OCI-LY3 (cell line): ENCODE data around the gene SHMT1.
"Not testable (repeated sequence)": the region's sequence is repeated elsewhere in the genome, so short reads cannot be mapped to it uniquely, and the experiment has no call there.

Experiments used
- H2AFZ ChIP-seq: fragments of 200-600, 300-600 bp; shearing (Covaris generic); 2 replicates; pipeline ENCODE4 v1.6.0; 2014; ENCODE audit warnings: antibody characterized with exemption, low read depth, low read length
- H3K27ac ChIP-seq: fragments of 200-600, 300-600 bp; sonication (generic); 2 replicates; pipeline ENCODE4 v1.5.1; 2014; ENCODE audit warnings: mild to moderate bottlenecking, low read length, moderate library complexity, mixed read lengths
- H3K27me3 ChIP-seq: fragments of 200-600, 300-600 bp; sonication (generic); 2 replicates; pipeline ENCODE4 v1.6.1; 2014; ENCODE audit warnings: low read depth, low read length, mixed read lengths
- H3K36me3 ChIP-seq: fragments of 200-600, 300-600 bp; sonication (generic); replicated peaks from 2 replicates; pipeline ENCODE3; 2014; ENCODE audit warnings: low read depth, low read length, mixed read lengths
- H3K4me1 ChIP-seq: fragments of 300-600, 200-600 bp; sonication (generic); 2 replicates; pipeline ENCODE4 v1.6.1; 2014; ENCODE audit warnings: low read length, mixed read lengths
- H3K4me2 ChIP-seq: fragments of 200-600, 300-600 bp; sonication (generic); 2 replicates; pipeline ENCODE4 v1.6.1; 2014; ENCODE audit warnings: low read length, mixed read lengths
- H3K4me3 ChIP-seq: fragments of 300-600, 200-600 bp; sonication (generic); 2 replicates; pipeline ENCODE4 v1.5.1; 2014; ENCODE audit warnings: antibody characterized with exemption, mild to moderate bottlenecking, low read length, moderate library complexity
- H3K79me2 ChIP-seq: fragments of 300-600, 200-600 bp; shearing (Covaris generic); 2 replicates; pipeline ENCODE4 v1.6.1; 2014; ENCODE audit warnings: mild to moderate bottlenecking, low read length, mixed read lengths
- H3K9ac ChIP-seq: fragments of 300-600, 200-600 bp; shearing (Covaris generic); 2 replicates; pipeline ENCODE4 v1.6.0; 2014; ENCODE audit warnings: mild to moderate bottlenecking, low read length, moderate library complexity
- H3K9me3 ChIP-seq: fragments of 200-600, 300-600 bp; shearing (Covaris generic); 2 replicates; pipeline ENCODE4 v1.6.1; 2014; ENCODE audit warnings: low read length, mixed read lengths; ENCODE audit not compliant: insufficient read depth
- H4K20me1 ChIP-seq: fragments of 200-600, 300-600 bp; sonication (generic); 2 replicates; pipeline ENCODE4 v1.6.1; 2016; ENCODE audit warnings: low read length, mixed read lengths; ENCODE audit not compliant: insufficient read depth
- EZH2phosphoT487 ChIP-seq: fragments of 200-600 bp; shearing (Covaris generic); IDR thresholded peaks from 2 replicates; pipeline ENCODE4 v1.6.1; 2018; ENCODE audit warnings: antibody characterized with exemption, mixed run types, low read depth
- TF ChIP-seq, protein P1 (sequence below): fragments of 200-600, 300-600 bp; sonication (generic); IDR thresholded peaks from 2 replicates; pipeline ENCODE4 v1.5.1; 2014; ENCODE audit warnings: antibody characterized with exemption, low read length, low read depth

SHMT1 gene

DNA sequence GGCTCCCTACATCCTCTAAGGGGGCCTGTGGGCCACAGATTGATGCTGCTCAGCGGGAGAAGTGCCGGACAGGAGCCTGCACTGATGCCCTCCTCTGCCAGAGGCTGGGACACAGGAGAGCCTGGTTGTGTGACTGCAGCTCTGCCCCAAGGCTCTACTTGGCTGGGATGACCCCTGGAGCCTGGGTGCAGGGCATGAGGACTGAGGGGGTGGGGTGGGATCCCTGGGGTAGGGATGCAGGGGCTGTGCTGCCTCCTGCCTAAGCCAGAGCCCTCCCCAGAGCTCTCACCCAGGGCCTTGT is 14.8 kb upstream of the SHMT1 start:
- no peaks in the 10 kb centered on the region for H3K27me3 ChIP-seq
- no peaks in the 10 kb centered on the region for H3K9me3 ChIP-seq
- H2AFZ ChIP-seq = no peak overlapping the region
- no peak overlapping the region for H3K9ac ChIP-seq
- no peaks in the 10 kb centered on the region for H3K36me3 ChIP-seq
- H3K4me1 ChIP-seq = no peaks in the 10 kb centered on the region
- no peak overlapping the region for H3K4me2 ChIP-seq
- H4K20me1 ChIP-seq = no peaks in the 10 kb centered on the region
- H3K4me3 ChIP-seq = no peak overlapping the region
- H3K27ac ChIP-seq = no peak overlapping the region
- H3K79me2 ChIP-seq = no peaks in the 10 kb centered on the region
- TF ChIP-seq EZH2phosphoT487 = no peak
- TF ChIP-seq, protein P1, sequence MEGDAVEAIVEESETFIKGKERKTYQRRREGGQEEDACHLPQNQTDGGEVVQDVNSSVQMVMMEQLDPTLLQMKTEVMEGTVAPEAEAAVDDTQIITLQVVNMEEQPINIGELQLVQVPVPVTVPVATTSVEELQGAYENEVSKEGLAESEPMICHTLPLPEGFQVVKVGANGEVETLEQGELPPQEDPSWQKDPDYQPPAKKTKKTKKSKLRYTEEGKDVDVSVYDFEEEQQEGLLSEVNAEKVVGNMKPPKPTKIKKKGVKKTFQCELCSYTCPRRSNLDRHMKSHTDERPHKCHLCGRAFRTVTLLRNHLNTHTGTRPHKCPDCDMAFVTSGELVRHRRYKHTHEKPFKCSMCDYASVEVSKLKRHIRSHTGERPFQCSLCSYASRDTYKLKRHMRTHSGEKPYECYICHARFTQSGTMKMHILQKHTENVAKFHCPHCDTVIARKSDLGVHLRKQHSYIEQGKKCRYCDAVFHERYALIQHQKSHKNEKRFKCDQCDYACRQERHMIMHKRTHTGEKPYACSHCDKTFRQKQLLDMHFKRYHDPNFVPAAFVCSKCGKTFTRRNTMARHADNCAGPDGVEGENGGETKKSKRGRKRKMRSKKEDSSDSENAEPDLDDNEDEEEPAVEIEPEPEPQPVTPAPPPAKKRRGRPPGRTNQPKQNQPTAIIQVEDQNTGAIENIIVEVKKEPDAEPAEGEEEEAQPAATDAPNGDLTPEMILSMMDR = no peak

GRCh38 chr17:18377437-18378204 is 14.3 kb upstream of the SHMT1 start, which contains the start of gene EVPLL:
Gene EVPLL, plus strand, starts transcription at chr17:18377778. Its CDS starts 3,160 bp downstream, at chr17:18380938.
- H3K4me2 ChIP-seq = no peak within 1 kb of the TSS
- H3K27ac ChIP-seq = no peak within 1 kb of the TSS
- H4K20me1 ChIP-seq = no peaks in the 10 kb centered on the region
- no peak within 1 kb of the TSS for H3K9ac ChIP-seq
- H3K4me3 ChIP-seq = no peak within 1 kb of the TSS
- no peak for TF ChIP-seq EZH2phosphoT487
- TF ChIP-seq, protein P1 = no peak
- no peaks in the 10 kb centered on the region for H3K36me3 ChIP-seq
- H3K79me2 ChIP-seq = no peaks in the 10 kb centered on the region
- H3K27me3 ChIP-seq = no peaks in the 10 kb centered on the region
- H2AFZ ChIP-seq = no peak within 1 kb of the TSS
- H3K4me1 ChIP-seq = no peaks in the 10 kb centered on the region
- no peaks in the 10 kb centered on the region for H3K9me3 ChIP-seq

DNA sequence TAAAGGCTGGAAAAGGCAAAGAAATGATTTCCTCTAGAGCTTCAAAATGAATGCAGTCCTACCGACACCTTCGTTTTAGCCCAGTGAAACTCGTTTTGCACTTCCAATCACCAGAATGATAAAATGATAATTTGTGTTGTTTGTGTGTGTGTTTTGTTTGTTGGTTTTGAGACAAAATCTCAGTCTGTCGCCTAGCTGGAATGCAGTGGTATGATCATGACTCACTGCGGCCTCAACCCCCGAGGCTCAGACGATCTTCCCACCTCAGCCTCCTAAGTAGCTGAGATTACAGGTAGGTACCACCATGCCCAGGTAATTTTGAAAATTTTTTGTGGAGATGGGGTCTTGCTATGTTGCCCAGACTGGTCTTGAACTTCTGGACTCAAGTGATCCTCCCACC is 10.9 kb upstream of the SHMT1 start:
- H4K20me1 ChIP-seq = no peaks in the 10 kb centered on the region
- H3K9me3 ChIP-seq = no peaks in the 10 kb centered on the region
- H3K79me2 ChIP-seq = no peaks in the 10 kb centered on the region
- no peak overlapping the region for H2AFZ ChIP-seq
- H3K4me2 ChIP-seq = no peak overlapping the region
- H3K4me3 ChIP-seq = no peak overlapping the region
- no peaks in the 10 kb centered on the region for H3K27me3 ChIP-seq
- no peaks in the 10 kb centered on the region for H3K36me3 ChIP-seq
- no peak overlapping the region for H3K27ac ChIP-seq
- H3K4me1 ChIP-seq = no peaks in the 10 kb centered on the region
- no peak for TF ChIP-seq EZH2phosphoT487
- TF ChIP-seq, protein P1 = no peak
- no peak overlapping the region for H3K9ac ChIP-seq

- not testable (repeated sequence) for H3K27ac ChIP-seq
Measured at GRCh38 chr17:18373181-18373580, 9.8 kb upstream of the SHMT1 start.

More at GRCh38 chr17:18373181-18373580, 9.8 kb upstream of the SHMT1 start:
- H3K36me3 ChIP-seq, H3K4me2 ChIP-seq, H3K9ac ChIP-seq, H3K4me3 ChIP-seq, H3K79me2 ChIP-seq, H2AFZ ChIP-seq, H4K20me1 ChIP-seq, H3K27me3 ChIP-seq, H3K4me1 ChIP-seq, H3K9me3 ChIP-seq: not testable (repeated sequence)
